GM19455 (cell line): Measurements from ENCODE around the gene SLC15A1.

Source experiments
- ATAC-seq: cut with Tn5 transposase; IDR thresholded peaks from one replicate; pipeline ENCODE4 v1.9.1; 2021; ENCODE audit not compliant: unreplicated experiment

The SLC15A1 gene

GRCh38 chr13:98751861-98752466, 508 bp downstream of the SLC15A1 start:
- ATAC-seq: no peak

GRCh38 chr13:98751367-98751782, 1.1 kb downstream of the SLC15A1 start:
- no peak for ATAC-seq

- ATAC-seq: no peak
These were observed 3.0 kb downstream of the SLC15A1 start for GRCh38 chr13:98749501-98749900.

- ATAC-seq: no peak
These were observed 5.5 kb downstream of the SLC15A1 start for GRCh38 chr13:98746968-98747367.

GRCh38 chr13:98743377-98743776, 9.1 kb downstream of the SLC15A1 start:
- no peak for ATAC-seq

GRCh38 chr13:98742961-98743360, 9.5 kb downstream of the SLC15A1 start:
- ATAC-seq: no peak

GRCh38 chr13:98741741-98742435, 10.6 kb downstream of the SLC15A1 start:
- no peak for ATAC-seq

GRCh38 chr13:98740131-98740530, 12.3 kb downstream of the SLC15A1 start:
- no peak for ATAC-seq

GRCh38 chr13:98738993-98739392, 13.5 kb downstream of the SLC15A1 start:
- ATAC-seq: no peak

GRCh38 chr13:98738213-98738612, 14.3 kb downstream of the SLC15A1 start:
- ATAC-seq: no peak

GRCh38 chr13:98731925-98732324, 20.5 kb downstream of the SLC15A1 start:
- ATAC-seq: no peak

- no peak for ATAC-seq
These were observed 21.4 kb downstream of the SLC15A1 start for GRCh38 chr13:98731038-98731437.

GRCh38 chr13:98730441-98730840, 22.0 kb downstream of the SLC15A1 start:
- ATAC-seq: no peak

- no peak for ATAC-seq
These were observed 22.8 kb downstream of the SLC15A1 start for GRCh38 chr13:98729658-98730057.

- ATAC-seq: no peak
These were observed 29.5 kb downstream of the SLC15A1 start for GRCh38 chr13:98722958-98723357.

- no peak for ATAC-seq
These were observed 30.5 kb downstream of the SLC15A1 start for GRCh38 chr13:98721825-98722510.

- no peak for ATAC-seq
These were observed 32.8 kb downstream of the SLC15A1 start for GRCh38 chr13:98719527-98720250.

GRCh38 chr13:98717891-98718290, 34.6 kb downstream of the SLC15A1 start:
- ATAC-seq: no peak

GRCh38 chr13:98717256-98717655, 35.2 kb downstream of the SLC15A1 start:
- ATAC-seq: no peak

- no peak for ATAC-seq
These were observed 42.0 kb downstream of the SLC15A1 start for GRCh38 chr13:98710521-98710920.

GRCh38 chr13:98707281-98707999, 45.0 kb downstream of the SLC15A1 start:
- peak; percentile 80 for ATAC-seq
